Stimulated activated CD8-positive, alpha-beta memory T cell treated with anti-CD3 and anti-CD28 coated beads, Interleukin-4, amount 100 ng/mL, for 4 hours (primary cell): ENCODE measurements around the gene RARG.
A peak's percentile ranks its signal among the peaks of the same experiment; 100 is the strongest.
"Not testable (repeated sequence)": the region's sequence is repeated elsewhere in the genome, so short reads cannot be mapped to it uniquely, and the experiment has no call there.

Experiments
- DNase-seq, 2 donors: peaks; one replicate each; pipeline ENCODE4 v3.0.0-alpha.2; 2020; ENCODE audit warnings: low read depth in 2 of 2, low spot score in 1 of 2

The RARG gene

GRCh38 chr12:53193040-53193439 lies 39.0 kb downstream of the RARG start:
- DNase-seq, result no peak

GRCh38 chr12:53192531-53193021 lies 39.4 kb downstream of the RARG start:
- no peak for DNase-seq

- no peak for DNase-seq
Measured at GRCh38 chr12:53191885-53192530, 40.0 kb downstream of the RARG start.

GRCh38 chr12:53191096-53191884 lies 40.7 kb downstream of the RARG start:
- DNase-seq, result no peak

GRCh38 chr12:53190108-53190729 lies 41.8 kb downstream of the RARG start:
- DNase-seq, result no peak

- DNase-seq, result no peak
Measured at GRCh38 chr12:53187145-53187899, 44.7 kb downstream of the RARG start.

- no peak for DNase-seq
Measured at GRCh38 chr12:53186745-53187144, 45.3 kb downstream of the RARG start.

- DNase-seq, result no peak
Measured at GRCh38 chr12:53185582-53186153, 46.3 kb downstream of the RARG start.

- DNase-seq, result no peak
Measured at GRCh38 chr12:53184828-53185227, 47.2 kb downstream of the RARG start.

- no peak for DNase-seq
Measured at GRCh38 chr12:53182903-53183302, 49.1 kb downstream of the RARG start.

- no peak for DNase-seq
Measured at GRCh38 chr12:53181935-53182334, 50.1 kb downstream of the RARG start.

GRCh38 chr12:53180931-53181645 lies 50.9 kb downstream of the RARG start:
- DNase-seq, result peak; percentile 33 to 61

GRCh38 chr12:53180220-53180930 lies 51.6 kb downstream of the RARG start, which contains the start of the genes CSAD and ZNF740:
Gene CSAD, minus strand, starts transcription at chr12:53180925. Its CDS starts 7,455 bp downstream, at chr12:53173470.
Gene ZNF740, plus strand, starts transcription at chr12:53180722. Its CDS starts 1,262 bp downstream, at chr12:53181984.
- peak; percentile 91 to 96 for DNase-seq

GRCh38 chr12:53179687-53180219 lies 52.3 kb downstream of the RARG start:
- no peak for DNase-seq

GRCh38 chr12:53178803-53179202 lies 53.2 kb downstream of the RARG start:
- not testable (repeated sequence) for DNase-seq

GRCh38 chr12:53177447-53177846 lies 54.6 kb downstream of the RARG start:
- DNase-seq, result not testable (repeated sequence)

- DNase-seq, result no peak
Measured at GRCh38 chr12:53176750-53177149, 55.3 kb downstream of the RARG start.

GRCh38 chr12:53174881-53175491 lies 57.0 kb downstream of the RARG start:
- no peak for DNase-seq
